ENCODE data around the gene ARHGEF26. TPM values are rescaled to one million over a fixed set of nuclear protein-coding genes. Genes with fewer than 3 reads are reported as not detected.

The ARHGEF26 gene
- total RNA-seq, 1 experiment from 2014 or later = 5.8 TPM

GRCh38 chr3:154209499-154209898 is 88.3 kb downstream of the ARHGEF26 start:
- no peak for DNase-seq (ENCODE audit: low read depth)

- no peak for DNase-seq (ENCODE audit: low read depth)
Observed at GRCh38 chr3:154210986-154211385, 89.8 kb downstream of the ARHGEF26 start.

GRCh38 chr3:154214306-154214705 is 93.1 kb downstream of the ARHGEF26 start:
- DNase-seq (ENCODE audit: low read depth) = peak; percentile 65

- no peak for DNase-seq (ENCODE audit: low read depth)
Observed at GRCh38 chr3:154217671-154218070, 96.5 kb downstream of the ARHGEF26 start.

- DNase-seq (ENCODE audit: low read depth) = no peak
Observed at GRCh38 chr3:154218728-154219127, 97.5 kb downstream of the ARHGEF26 start.

- DNase-seq (ENCODE audit: low read depth) = no peak
Observed at GRCh38 chr3:154220462-154220861, 99.3 kb downstream of the ARHGEF26 start.

GRCh38 chr3:154223519-154223918 is 102.3 kb downstream of the ARHGEF26 start:
- DNase-seq (ENCODE audit: low read depth) = no peak

- DNase-seq (ENCODE audit: low read depth) = no peak
Observed at GRCh38 chr3:154224366-154224765, 103.2 kb downstream of the ARHGEF26 start.

GRCh38 chr3:154224866-154225265 is 103.7 kb downstream of the ARHGEF26 start:
- DNase-seq (ENCODE audit: low read depth) = no peak

GRCh38 chr3:154225536-154225935 is 104.3 kb downstream of the ARHGEF26 start:
- no peak for DNase-seq (ENCODE audit: low read depth)

- DNase-seq (ENCODE audit: low read depth) = no peak
Observed at GRCh38 chr3:154227531-154227930, 106.3 kb downstream of the ARHGEF26 start.

- DNase-seq (ENCODE audit: low read depth) = no peak
Observed at GRCh38 chr3:154228561-154229216, 107.5 kb downstream of the ARHGEF26 start.

GRCh38 chr3:154229217-154229590 is 108.0 kb downstream of the ARHGEF26 start:
- DNase-seq (ENCODE audit: low read depth) = no peak

GRCh38 chr3:154235330-154235729 is 114.1 kb downstream of the ARHGEF26 start:
- DNase-seq (ENCODE audit: low read depth) = peak; percentile 31

- no peak for DNase-seq (ENCODE audit: low read depth)
Observed at GRCh38 chr3:154236331-154236730, 115.1 kb downstream of the ARHGEF26 start.

GRCh38 chr3:154240235-154240634 is 119.0 kb downstream of the ARHGEF26 start:
- no peak for DNase-seq (ENCODE audit: low read depth)

- no peak for DNase-seq (ENCODE audit: low read depth)
Observed at GRCh38 chr3:154241496-154241895, 120.3 kb downstream of the ARHGEF26 start.

- no peak for DNase-seq (ENCODE audit: low read depth)
Observed at GRCh38 chr3:154242766-154243165, 121.6 kb downstream of the ARHGEF26 start.

GRCh38 chr3:154243353-154243752 is 122.2 kb downstream of the ARHGEF26 start:
- DNase-seq (ENCODE audit: low read depth) = peak; percentile 50

- DNase-seq (ENCODE audit: low read depth) = peak; percentile 53
Observed at GRCh38 chr3:154244644-154245043, 123.5 kb downstream of the ARHGEF26 start.

- DNase-seq (ENCODE audit: low read depth) = no peak
Observed at GRCh38 chr3:154247806-154248415, 126.7 kb downstream of the ARHGEF26 start.

- no peak for DNase-seq (ENCODE audit: low read depth)
Observed at GRCh38 chr3:154250291-154250690, 129.1 kb downstream of the ARHGEF26 start.

- DNase-seq (ENCODE audit: low read depth) = no peak
Observed at GRCh38 chr3:154251610-154252009, 130.4 kb downstream of the ARHGEF26 start.
